ACC112 (cell line): Measurements from ENCODE around the gene OTX2.

ENCODE experiments used
- H2AFZ ChIP-seq: fragments of 200-600 bp; sonication (generic); one replicate; pipeline ENCODE4 v1.6.0; 2017; ENCODE audit warnings: antibody characterized with exemption, low read length; ENCODE audit not compliant: unreplicated experiment
- H3K27ac ChIP-seq: fragments of 200-600 bp; sonication (generic); 2 replicates; pipeline ENCODE4 v1.5.1; 2014; ENCODE audit warnings: low read depth, mild to moderate bottlenecking, antibody characterized with exemption, low read length, moderate library complexity
- H3K27me3 ChIP-seq: fragments of 200-600 bp; sonication (generic); 2 replicates; pipeline ENCODE4 v1.6.1; 2014; ENCODE audit warnings: mild to moderate bottlenecking, antibody characterized with exemption, low read length, moderate library complexity, mixed read lengths; ENCODE audit not compliant: insufficient read depth
- H3K36me3 ChIP-seq: fragments of 200-600 bp; sonication (generic); 2 replicates; pipeline ENCODE4 v1.6.1; 2016; ENCODE audit warnings: mild to moderate bottlenecking, antibody characterized with exemption, low read length, moderate library complexity, mixed read lengths; ENCODE audit not compliant: insufficient read depth
- H3K4me1 ChIP-seq: fragments of 200-600 bp; sonication (generic); one replicate; pipeline ENCODE4 v1.6.1; 2016; ENCODE audit warnings: low read length, mixed read lengths; ENCODE audit not compliant: insufficient read depth, unreplicated experiment, control insufficient read depth
- H3K4me3 ChIP-seq: fragments of 200-600 bp; sonication (generic); 2 replicates; pipeline ENCODE4 v1.5.1; 2014; ENCODE audit warnings: mild to moderate bottlenecking, low read depth, low read length
- H3K79me2 ChIP-seq: fragments of 200-600 bp; sonication (generic); one replicate; pipeline ENCODE4 v1.6.0; 2016; ENCODE audit warnings: low read length; ENCODE audit not compliant: control insufficient read depth, unreplicated experiment, insufficient read depth

Gene OTX2

DNA sequence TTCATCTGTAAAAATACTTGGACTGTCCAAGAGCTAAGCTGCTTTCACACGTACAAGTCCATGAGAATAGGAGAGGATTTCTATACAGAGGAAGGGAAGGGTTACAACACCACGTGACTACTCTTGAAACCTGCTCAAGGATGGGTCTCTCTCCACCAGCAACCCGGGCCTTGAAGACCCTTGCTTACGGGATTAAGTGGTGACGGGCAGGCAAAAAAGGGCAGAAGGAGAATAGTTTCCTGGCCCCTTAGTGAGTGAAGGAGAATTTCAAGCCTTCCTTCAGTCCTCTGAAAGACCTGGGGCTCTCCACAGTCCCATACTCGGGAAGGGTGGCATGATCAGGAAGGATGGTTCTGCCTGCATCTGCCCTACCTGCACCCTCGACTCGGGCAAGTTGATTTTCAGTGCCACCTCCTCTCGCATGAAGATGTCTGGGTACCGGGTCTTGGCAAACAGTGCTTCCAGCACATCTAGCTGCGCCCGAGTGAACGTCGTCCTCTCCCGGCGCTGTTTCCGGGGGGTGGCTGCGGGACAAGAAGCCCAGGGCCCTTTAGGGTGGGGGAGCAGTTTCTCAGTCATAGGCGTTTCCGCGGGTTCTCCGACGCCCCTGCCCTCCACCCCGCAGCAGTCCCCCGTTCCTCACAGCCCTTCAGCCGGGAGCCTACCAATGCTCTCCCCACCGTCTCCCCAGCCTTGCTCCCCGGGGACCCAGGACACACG, 6.3 kb downstream of the OTX2 start:
- H2AFZ ChIP-seq = no peak overlapping the region
- no peaks in the 10 kb centered on the region for H3K79me2 ChIP-seq
- no peak overlapping the region for H3K4me3 ChIP-seq
- H3K36me3 ChIP-seq = no peaks in the 10 kb centered on the region
- no peaks in the 10 kb centered on the region for H3K4me1 ChIP-seq
- no peak overlapping the region for H3K27ac ChIP-seq
- peaks cover 97% of the 10 kb centered on the region for H3K27me3 ChIP-seq

DNA sequence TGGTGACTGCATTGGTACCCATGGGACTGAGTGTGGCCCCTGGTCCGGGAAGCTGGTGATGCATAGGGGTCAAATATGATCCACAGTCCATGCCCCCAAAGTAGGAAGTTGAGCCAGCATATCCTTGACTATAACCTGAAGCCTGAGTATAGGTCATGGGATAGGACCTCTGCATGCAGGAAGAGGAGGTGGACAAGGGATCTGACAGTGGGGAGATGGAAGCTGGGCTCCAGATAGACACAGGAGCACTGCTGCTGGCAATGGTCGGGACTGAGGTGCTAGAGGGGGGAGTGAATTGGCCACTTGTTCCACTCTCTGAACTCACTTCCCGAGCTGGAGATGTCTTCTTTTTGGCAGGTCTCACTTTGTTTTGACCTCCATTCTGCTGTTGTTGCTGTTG, 8.4 kb downstream of the OTX2 start:
- Histone ChIP-seq H3K79me2 (no peaks in the 10 kb centered on the region), H3K4me3 (no peak overlapping the region), H2AFZ (no peak overlapping the region), H3K27me3 (peaks cover 97% of the 10 kb centered on the region), H3K36me3 (no peaks in the 10 kb centered on the region), H3K4me1 (no peaks in the 10 kb centered on the region), H3K27ac (no peak overlapping the region)

- H3K27ac ChIP-seq = no peak overlapping the region
- H2AFZ ChIP-seq = no peak overlapping the region
- H3K36me3 ChIP-seq = no peaks in the 10 kb centered on the region
- H3K27me3 ChIP-seq = peaks cover 99% of the 10 kb centered on the region
- H3K4me1 ChIP-seq = no peaks in the 10 kb centered on the region
- H3K79me2 ChIP-seq = no peaks in the 10 kb centered on the region
- H3K4me3 ChIP-seq = no peak overlapping the region
These were observed 11.0 kb downstream of the OTX2 start for GRCh38 chr14:56799343-56799645.

- Histone ChIP-seq H3K4me1 (no peaks in the 10 kb centered on the region), H3K79me2 (no peaks in the 10 kb centered on the region), H3K27ac (no peak overlapping the region), H3K4me3 (no peak overlapping the region), H3K27me3 (peaks cover 99% of the 10 kb centered on the region), H2AFZ (no peak overlapping the region), H3K36me3 (no peaks in the 10 kb centered on the region)
These were observed 11.6 kb downstream of the OTX2 start for GRCh38 chr14:56798447-56799342.

DNA sequence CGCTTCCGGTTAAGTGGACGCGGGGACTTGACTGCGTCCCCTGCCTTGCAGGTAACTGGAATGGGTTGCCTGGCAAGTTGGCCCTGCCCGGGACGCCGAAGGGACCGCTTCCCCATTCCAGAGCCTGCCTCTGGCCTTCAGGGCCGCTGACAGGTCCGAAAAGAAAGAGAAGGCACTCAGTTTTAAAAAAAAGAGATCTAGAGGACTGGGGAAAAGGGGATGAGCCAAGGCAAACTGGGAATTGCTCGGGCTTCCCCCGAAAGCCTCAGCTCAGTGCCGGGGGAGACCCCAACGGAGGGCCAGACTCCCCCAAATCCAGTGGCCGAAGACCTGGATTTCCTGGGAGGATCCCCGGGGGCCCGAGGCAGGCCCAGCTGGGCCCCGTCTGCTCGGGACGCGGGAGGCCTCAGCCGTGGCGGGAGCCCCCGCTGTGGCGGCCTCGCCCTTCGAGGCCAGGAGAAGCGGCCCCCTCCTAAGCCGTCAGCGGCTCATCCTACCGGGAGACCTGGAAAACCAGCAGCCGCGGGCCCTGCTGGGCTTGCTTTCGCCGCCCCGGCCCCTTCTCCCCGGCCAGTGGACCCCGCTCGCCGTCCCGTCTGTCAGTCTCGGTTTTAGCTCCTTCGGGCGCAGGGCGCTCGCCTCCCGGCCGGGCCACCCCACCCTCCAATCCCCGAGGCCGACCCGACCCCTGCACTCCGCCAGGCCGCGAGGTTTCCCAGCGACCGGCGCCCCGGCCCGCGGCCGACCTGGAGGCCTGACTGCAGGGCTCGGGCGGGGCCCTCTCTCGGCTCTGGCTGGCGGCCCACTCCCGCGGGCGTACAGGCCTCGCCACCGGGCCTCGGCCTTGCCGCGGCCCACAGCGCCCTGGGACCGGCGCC, 12.5 kb downstream of the OTX2 start:
- H2AFZ ChIP-seq = no peak overlapping the region

DNA sequence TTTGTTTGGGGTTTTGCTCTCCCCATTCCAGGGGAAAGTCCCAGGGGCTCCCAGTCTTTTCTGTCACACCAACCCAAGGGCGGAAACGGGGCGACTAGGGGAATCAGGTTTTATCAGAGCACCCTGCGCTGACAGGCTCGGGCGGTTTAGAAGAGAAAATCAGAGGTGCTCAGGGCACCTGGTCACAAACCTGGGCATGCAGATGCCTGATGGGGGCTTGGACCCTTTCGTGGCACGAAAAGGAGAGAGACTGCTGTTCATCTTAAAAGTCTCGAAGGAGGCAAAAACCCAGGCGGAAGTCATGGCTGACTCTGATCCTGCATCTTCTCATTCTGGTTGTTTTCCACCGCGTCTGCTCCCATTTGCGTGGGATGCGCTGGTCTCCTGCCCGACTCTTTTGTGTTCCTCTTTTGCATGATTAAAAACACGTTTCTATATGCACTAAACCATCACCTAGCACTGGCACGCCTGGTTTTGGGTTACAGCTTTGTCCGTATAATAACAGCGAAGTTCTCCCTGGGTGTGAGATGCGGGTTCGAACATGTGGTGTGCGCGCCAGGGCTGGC, 13.2 kb downstream of the OTX2 start:
- Histone ChIP-seq H2AFZ (no peak overlapping the region), H3K27me3 (peaks cover 92% of the 10 kb centered on the region), H3K36me3 (no peaks in the 10 kb centered on the region), H3K4me1 (no peaks in the 10 kb centered on the region), H3K27ac (no peak overlapping the region), H3K4me3 (no peak overlapping the region), H3K79me2 (no peaks in the 10 kb centered on the region)

More for the DNA sequence above, 12.5 kb downstream of the OTX2 start:
- Histone ChIP-seq H3K27ac (no peak overlapping the region), H3K36me3 (no peaks in the 10 kb centered on the region), H3K27me3 (peaks cover 99% of the 10 kb centered on the region), H3K4me1 (no peaks in the 10 kb centered on the region), H3K4me3 (no peak overlapping the region), H3K79me2 (no peaks in the 10 kb centered on the region)

- H3K27me3 ChIP-seq = peaks cover 84% of the 10 kb centered on the region
- no peak overlapping the region for H3K4me3 ChIP-seq
- H3K27ac ChIP-seq = no peak overlapping the region
- no peaks in the 10 kb centered on the region for H3K4me1 ChIP-seq
- H2AFZ ChIP-seq = no peak overlapping the region
- no peaks in the 10 kb centered on the region for H3K79me2 ChIP-seq
- no peaks in the 10 kb centered on the region for H3K36me3 ChIP-seq
These were observed 14.0 kb downstream of the OTX2 start for GRCh38 chr14:56796259-56796658.

GRCh38 chr14:56795284-56795622, 15.0 kb downstream of the OTX2 start:
- Histone ChIP-seq H2AFZ (no peak overlapping the region), H3K4me3 (no peak overlapping the region), H3K36me3 (no peaks in the 10 kb centered on the region), H3K27ac (no peak overlapping the region), H3K27me3 (peaks cover 74% of the 10 kb centered on the region), H3K79me2 (no peaks in the 10 kb centered on the region), H3K4me1 (no peaks in the 10 kb centered on the region)

DNA sequence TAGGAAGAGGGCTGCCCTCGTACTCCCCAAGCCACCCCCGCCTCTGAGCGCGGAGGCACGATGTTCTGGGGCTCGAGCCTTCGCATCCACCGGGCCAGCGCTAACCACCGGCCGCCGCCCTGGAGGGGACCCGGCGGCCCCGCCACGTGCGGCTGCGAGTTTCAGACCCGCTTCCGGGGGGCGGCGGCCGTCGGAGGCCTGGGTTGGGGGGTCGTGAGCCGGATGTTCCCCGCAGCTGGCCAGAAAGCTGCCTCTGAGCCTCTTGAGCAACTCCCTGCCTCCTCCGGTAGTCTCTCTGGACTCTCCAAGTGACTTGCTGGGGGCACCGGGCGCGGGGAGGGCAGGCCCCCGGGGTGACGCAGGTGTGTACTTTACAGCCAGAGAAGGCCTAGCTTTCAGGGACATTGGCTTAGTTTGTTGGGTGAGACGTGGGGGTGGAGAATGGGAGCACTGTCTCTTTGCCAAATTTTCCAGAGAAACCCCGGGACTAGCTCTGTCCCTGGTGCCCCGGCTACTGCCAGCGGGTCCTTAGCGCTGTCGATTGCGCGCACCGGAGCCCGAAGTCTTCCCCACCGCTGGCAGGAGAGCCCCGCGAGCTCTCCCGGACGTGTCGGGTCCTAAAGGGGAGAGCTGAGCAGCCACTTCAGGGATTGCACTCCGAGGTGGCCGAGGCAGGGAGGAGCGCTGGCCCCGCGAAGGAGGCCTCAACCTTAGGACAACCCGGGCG, 15.6 kb downstream of the OTX2 start:
- Histone ChIP-seq H2AFZ (no peak overlapping the region), H3K4me3 (no peak overlapping the region), H3K79me2 (no peaks in the 10 kb centered on the region), H3K4me1 (no peaks in the 10 kb centered on the region), H3K27ac (no peak overlapping the region), H3K36me3 (no peaks in the 10 kb centered on the region), H3K27me3 (peaks cover 69% of the 10 kb centered on the region)

DNA sequence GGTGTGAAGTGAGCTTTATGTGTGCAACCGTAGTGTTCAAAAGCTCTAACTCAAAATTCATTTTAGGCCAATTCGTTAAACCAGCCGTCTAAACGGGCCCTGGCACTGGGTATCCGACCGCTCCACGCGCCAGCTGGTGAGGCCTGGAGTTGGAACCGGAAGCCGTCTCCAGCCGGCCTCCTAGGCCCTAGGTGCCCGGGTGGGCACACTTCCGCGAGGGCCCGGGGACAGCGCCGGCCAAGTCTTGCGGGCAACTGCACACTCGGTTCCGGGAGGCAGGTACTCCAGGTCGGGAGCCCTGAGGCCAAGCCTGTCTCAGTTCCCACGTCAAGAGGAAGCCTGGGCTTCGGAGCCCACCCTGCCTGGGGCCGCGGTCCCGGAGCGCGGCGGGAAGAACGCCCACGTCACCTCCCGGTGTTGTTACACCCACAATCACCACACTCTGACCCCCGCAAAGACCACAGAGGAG, 16.2 kb downstream of the OTX2 start:
- no peak overlapping the region for H2AFZ ChIP-seq
- H3K27ac ChIP-seq = no peak overlapping the region
- no peaks in the 10 kb centered on the region for H3K79me2 ChIP-seq
- no peaks in the 10 kb centered on the region for H3K4me1 ChIP-seq
- H3K27me3 ChIP-seq = peaks cover 63% of the 10 kb centered on the region
- no peak overlapping the region for H3K4me3 ChIP-seq
- H3K36me3 ChIP-seq = no peaks in the 10 kb centered on the region
